ENCODE data around the gene SDR42E2.
"Not testable (repeated sequence)": the region's sequence is repeated elsewhere in the genome, so short reads cannot be mapped to it uniquely, and the experiment has no call there.

SDR42E2 gene

GRCh38 chr16:22216191-22216831, 54.0 kb downstream of the SDR42E2 start:
- DNase-seq = no peak

GRCh38 chr16:22216832-22217225, 54.5 kb downstream of the SDR42E2 start:
- DNase-seq = not testable (repeated sequence)

- no peak for DNase-seq
These were observed 55.8 kb downstream of the SDR42E2 start for GRCh38 chr16:22217890-22218730.

GRCh38 chr16:22219389-22220068, 57.2 kb downstream of the SDR42E2 start:
- no peak for DNase-seq

GRCh38 chr16:22220069-22220440, 57.7 kb downstream of the SDR42E2 start:
- DNase-seq = no peak

- DNase-seq = no peak
These were observed 58.4 kb downstream of the SDR42E2 start for GRCh38 chr16:22220714-22221113.

- DNase-seq = no peak
These were observed 59.7 kb downstream of the SDR42E2 start for GRCh38 chr16:22222006-22222405.

GRCh38 chr16:22222998-22223397, 60.7 kb downstream of the SDR42E2 start:
- DNase-seq = no peak

GRCh38 chr16:22225060-22225459, 62.8 kb downstream of the SDR42E2 start:
- DNase-seq = no peak

GRCh38 chr16:22229889-22230288, 67.6 kb downstream of the SDR42E2 start:
- DNase-seq = no peak

- peak; percentile 81 for DNase-seq
These were observed 70.2 kb downstream of the SDR42E2 start for GRCh38 chr16:22232277-22233036.

- DNase-seq = no peak
These were observed 70.7 kb downstream of the SDR42E2 start for GRCh38 chr16:22233037-22233372.

- DNase-seq = peak; percentile 34
These were observed 73.8 kb downstream of the SDR42E2 start for GRCh38 chr16:22235839-22236745.

- peak; percentile 34 for DNase-seq
These were observed 77.0 kb downstream of the SDR42E2 start for GRCh38 chr16:22239131-22239805.

GRCh38 chr16:22240023-22240710, 77.9 kb downstream of the SDR42E2 start:
- no peak for DNase-seq

Measured in NCI-H1105 treated with DMSO at 0.1 percent for 48 hours (cell line).